ENCODE results near the gene DPPA2.
"Not testable (repeated sequence)": the region's sequence is repeated elsewhere in the genome, so short reads cannot be mapped to it uniquely, and the experiment has no call there.

DPPA2 gene, protein sequence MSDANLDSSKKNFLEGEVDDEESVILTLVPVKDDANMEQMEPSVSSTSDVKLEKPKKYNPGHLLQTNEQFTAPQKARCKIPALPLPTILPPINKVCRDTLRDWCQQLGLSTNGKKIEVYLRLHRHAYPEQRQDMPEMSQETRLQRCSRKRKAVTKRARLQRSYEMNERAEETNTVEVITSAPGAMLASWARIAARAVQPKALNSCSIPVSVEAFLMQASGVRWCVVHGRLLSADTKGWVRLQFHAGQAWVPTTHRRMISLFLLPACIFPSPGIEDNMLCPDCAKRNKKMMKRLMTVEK

GRCh38 chr3:109316162-109316730 is at the start of gene DPPA2:
DPPA2 (minus strand) TSS chr3:109316517; CDS start chr3:109314542, 1,975 bp downstream.
- DNase-seq (ENCODE audit: low spot score) = no peak

GRCh38 chr3:109364088-109364487 is 47.8 kb upstream of the DPPA2 start:
- DNase-seq (ENCODE audit: low spot score) = no peak

GRCh38 chr3:109363634-109364033 is 47.3 kb upstream of the DPPA2 start:
- DNase-seq (ENCODE audit: low spot score) = no peak

- DNase-seq (ENCODE audit: low spot score) = no peak
These were observed 46.5 kb upstream of the DPPA2 start for GRCh38 chr3:109362823-109363222.

GRCh38 chr3:109358809-109359208 is 42.5 kb upstream of the DPPA2 start:
- not testable (repeated sequence) for DNase-seq (ENCODE audit: low spot score)

- no peak for DNase-seq (ENCODE audit: low spot score)
These were observed 40.3 kb upstream of the DPPA2 start for GRCh38 chr3:109356442-109357155.

DNA sequence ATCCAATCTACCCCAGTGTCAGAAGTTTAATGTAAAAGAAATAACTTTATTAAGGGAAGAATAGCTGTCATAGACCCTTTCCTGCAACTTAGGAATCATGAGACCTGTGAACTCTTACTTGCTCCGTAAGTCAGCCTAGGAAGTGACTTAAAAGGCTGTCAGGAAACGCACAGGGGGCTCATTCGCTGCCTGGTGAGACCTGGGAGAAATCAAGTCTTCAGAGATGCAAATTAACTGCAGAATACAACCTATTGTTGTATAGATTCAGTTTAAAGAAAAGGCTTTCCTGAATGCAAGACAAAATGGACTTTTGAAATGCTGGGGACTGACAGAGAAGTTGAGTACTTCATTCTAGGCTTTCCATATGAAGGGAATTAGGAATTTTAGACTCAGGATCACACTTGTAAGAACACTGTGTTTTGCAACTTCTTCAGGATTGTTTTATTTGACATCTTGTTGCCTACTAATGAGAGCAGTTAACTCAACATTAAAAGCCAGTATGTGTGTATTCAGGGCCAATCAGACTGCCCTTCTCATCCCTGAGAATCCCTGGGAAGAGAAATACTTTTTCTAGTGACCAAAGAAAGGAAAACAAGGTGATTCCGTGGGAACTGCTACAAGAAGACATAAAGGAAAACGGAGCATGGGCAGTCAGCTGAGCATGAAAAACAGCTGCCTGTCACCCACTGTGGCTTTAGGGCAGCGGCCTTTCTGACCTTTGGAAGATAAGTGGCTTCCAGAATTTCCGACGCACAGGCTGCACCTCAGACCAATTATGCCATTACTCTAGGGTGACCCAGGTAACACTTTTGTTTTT is 39.5 kb upstream of the DPPA2 start:
- no peak for DNase-seq (ENCODE audit: low spot score)

DNA sequence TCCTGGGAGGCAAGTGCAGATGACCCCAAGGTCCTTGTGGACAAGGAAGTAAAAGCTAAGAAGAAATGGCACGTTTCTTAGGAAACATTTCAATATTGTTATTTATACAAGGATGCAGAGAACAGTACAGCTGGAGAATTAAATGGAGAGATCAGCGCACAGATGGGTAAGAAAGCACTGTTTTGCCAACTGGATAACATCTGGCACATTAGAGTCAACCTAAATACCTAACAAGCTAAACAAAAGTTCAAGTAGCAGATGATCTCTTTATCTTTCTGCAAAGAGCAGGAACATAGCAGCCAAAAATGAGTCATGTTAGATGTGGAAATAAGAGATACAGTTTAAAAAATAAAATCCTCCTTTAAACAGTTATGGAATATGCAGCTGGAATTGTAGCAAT is 36.7 kb upstream of the DPPA2 start:
- no peak for DNase-seq (ENCODE audit: low spot score)

DNA sequence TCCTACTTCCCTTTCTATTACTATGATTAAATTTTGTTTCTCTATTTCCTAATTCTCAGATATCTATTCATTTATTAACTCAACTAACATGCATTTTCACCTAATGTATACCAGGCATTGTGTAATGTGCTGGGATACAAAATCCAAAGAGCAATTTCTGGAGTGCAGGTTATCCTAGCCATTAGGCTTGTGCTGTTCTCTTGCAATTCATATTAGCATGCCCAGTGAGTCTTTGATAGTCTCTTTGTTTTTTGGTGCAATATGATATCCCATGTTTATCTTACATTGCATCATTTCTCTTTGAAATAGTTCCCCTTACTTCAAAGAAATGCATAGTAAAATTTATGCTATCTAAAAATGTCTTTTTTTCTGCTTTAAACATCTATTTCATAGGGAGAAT is 34.9 kb upstream of the DPPA2 start:
- DNase-seq (ENCODE audit: low spot score) = no peak

GRCh38 chr3:109346770-109347295 is 30.5 kb upstream of the DPPA2 start:
- no peak for DNase-seq (ENCODE audit: low spot score)

DNA sequence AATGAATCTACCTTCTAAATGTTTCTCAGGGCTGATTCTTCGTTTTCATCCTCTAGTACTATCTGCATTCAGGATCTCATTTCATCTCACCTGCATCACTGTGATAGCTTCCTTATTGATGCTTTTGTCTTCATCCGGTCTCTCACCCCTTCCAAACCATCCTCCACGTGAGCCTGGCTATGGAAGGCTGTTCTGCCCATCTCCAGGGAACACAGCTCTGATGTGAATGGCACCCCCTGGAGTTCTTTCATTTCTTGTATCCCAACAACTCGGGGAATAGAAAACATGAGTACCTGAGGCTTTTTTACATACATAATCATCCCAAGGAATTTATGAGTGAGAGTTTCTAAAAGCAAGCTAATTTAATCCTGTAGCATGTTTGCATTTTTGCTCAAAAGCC is 29.8 kb upstream of the DPPA2 start:
- no peak for DNase-seq (ENCODE audit: low spot score)

DNA sequence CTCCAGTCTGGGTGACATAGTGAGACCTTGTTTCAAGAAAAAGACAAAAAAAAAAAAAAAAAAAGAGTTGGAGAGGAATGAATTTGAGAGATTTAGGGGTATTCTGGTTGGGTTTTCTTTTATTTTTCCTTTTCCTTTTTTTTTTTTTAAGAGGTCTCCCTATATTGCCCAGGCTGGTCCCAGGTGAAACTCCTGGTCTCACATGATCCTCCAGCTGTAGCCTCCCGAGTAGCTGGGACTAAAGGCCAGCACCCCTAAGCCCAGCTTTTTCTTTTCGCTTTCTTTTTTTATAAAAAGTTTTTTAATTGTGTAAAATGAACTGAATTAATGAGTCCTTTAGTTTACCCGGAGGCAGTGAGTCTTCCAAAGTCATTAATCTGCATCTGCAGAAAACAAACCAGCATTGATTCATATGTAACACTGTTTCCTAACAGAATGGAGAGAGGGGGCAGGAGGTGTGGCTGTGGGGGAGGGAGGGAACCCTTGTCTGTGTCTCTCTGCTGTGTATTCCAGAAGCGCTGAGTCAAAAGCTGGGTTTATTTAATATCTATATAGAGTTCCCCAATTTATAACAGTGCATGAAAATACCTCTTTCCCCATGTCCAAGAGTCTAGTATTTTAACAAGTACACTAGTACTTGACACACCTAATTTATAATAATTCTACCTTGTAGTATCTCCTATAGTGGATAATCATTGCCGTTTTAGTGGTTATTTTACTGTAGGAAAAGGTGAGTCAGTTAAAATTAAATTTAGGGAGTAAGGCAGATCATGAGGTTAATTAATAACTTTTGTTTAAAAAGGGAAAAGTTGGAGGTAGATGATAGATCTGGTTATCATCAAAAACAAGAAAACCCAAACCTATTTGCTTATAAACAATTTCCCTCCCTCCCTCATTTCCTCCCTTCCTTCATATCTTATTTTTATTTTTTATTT is 23.7 kb upstream of the DPPA2 start:
- DNase-seq (ENCODE audit: low spot score) = no peak

GRCh38 chr3:109339197-109339596 is 22.9 kb upstream of the DPPA2 start:
- no peak for DNase-seq (ENCODE audit: low spot score)

DNA sequence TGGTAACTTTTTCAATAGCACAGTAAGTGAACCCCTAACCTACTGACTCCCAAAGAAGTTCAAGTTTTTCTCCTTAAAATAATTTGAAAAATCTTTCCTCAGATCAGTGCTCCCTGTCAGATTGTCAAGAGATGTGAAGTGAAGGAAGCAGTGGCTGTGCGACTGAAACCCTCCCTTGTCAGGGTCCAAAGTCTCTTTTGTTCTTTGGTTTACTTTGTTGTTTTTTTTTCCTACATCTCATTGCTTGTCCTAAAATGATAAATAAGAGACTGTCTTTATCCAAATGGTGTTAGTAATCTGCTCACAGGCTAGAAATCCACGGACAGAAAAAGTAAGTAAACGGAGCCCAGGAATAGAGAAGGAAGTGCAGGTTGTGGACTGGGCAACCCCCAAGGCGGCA is 22.0 kb upstream of the DPPA2 start:
- no peak for DNase-seq (ENCODE audit: low spot score)

DNA sequence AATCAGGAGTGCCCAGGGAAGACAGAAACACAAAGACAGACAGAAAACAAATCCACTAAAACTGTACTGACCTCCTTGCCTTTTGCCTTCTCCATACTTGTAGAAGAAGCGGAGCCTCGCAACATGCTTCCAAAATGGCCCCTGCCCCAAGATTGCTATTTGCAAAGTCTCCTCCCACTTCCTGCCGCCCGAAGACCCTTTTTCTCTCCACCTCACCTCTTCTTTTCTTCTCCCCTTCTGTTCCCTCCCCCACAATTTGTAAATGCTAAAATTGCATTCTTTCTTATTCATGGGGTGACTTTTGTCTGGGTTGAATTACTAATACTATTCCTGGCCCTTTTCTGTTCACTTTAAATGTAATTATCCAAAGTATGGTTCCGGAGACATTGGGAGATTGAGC is 21.1 kb upstream of the DPPA2 start, which contains the start of gene DPPA4:
Gene DPPA4, minus strand, starts transcription at position 154 of the 400 bp plus-strand sequence. Its CDS starts 29 bp downstream, at position 125.
- no peak for DNase-seq (ENCODE audit: low spot score)

DNA sequence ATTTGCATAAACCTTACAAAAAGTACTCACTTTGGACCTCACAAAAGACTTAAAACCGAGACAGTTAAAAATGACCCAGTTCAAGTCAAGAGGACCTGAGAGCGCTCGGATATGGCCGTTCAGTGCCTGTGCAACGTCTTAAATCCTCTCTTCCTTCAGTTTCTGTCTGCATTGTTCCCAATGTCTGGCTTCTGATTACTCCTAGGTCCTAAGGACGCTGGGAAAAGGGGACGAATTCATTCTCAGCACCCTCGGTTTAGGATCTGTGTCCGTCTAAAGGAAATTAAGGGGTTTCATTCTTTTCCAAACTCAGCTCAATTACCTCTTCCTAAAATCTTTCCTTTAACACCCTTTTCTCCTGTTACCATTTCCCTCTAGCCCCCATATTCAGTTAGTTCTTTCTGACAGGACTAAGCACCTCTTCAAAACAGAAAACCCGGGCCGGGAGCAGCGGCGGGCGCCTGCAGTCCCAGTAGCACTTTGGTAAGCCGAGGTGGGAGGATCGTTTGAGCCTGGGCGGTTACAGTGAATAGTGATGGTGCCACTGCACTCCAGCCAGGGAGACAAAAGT is 20.1 kb upstream of the DPPA2 start:
- no peak for DNase-seq (ENCODE audit: low spot score)

GRCh38 chr3:109334572-109334971 is 18.3 kb upstream of the DPPA2 start:
- no peak for DNase-seq (ENCODE audit: low spot score)

- no peak for DNase-seq (ENCODE audit: low spot score)
These were observed 15.4 kb upstream of the DPPA2 start for GRCh38 chr3:109331692-109332091.

DNA sequence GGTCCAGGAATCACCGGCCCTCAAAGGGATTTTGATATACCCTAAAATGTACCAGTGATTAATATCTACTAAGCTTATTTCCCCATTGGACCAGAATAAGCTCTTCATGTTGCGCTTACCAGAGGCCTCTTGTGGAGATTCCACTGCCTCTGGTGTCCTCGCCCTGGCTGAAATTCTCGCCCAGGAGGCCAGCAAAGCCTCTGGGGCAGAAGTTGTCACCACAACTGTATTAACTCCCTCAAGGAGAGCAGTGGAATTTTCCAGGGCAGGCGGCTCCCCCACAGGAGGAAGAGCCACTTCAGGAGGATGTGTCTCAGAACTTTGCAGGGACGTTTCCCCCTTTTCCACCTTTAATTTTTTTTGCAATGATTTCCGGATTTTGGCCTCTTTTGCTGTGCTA is 14.1 kb upstream of the DPPA2 start:
- DNase-seq (ENCODE audit: low spot score) = no peak

- DNase-seq (ENCODE audit: low spot score) = no peak
These were observed 11.9 kb upstream of the DPPA2 start for GRCh38 chr3:109328202-109328601.

- DNase-seq (ENCODE audit: low spot score) = no peak
These were observed 9.3 kb upstream of the DPPA2 start for GRCh38 chr3:109325657-109326056.
